HG02981 (cell line): ENCODE measurements around the gene ACOT7.
A peak's percentile ranks its signal among the peaks of the same experiment; 100 is the strongest.
"Not testable (repeated sequence)": the region's sequence is repeated elsewhere in the genome, so short reads cannot be mapped to it uniquely, and the experiment has no call there.

Experiments
- ATAC-seq: cut with Tn5 transposase; IDR thresholded peaks from one replicate; pipeline ENCODE4 v1.9.1; 2021; ENCODE audit warnings: mild to moderate bottlenecking, moderate library complexity; ENCODE audit not compliant: unreplicated experiment

The ACOT7 gene

GRCh38 chr1:6365047-6365446, 28.5 kb downstream of the ACOT7 start:
- ATAC-seq: no peak

GRCh38 chr1:6363085-6363884, 30.3 kb downstream of the ACOT7 start:
- ATAC-seq: not testable (repeated sequence)

GRCh38 chr1:6361124-6361775, 32.3 kb downstream of the ACOT7 start:
- ATAC-seq: no peak

GRCh38 chr1:6360517-6361070, 33.0 kb downstream of the ACOT7 start:
- ATAC-seq: no peak

- peak; percentile 23 for ATAC-seq
Observed at GRCh38 chr1:6360117-6360496, 33.5 kb downstream of the ACOT7 start.

GRCh38 chr1:6359216-6360116, 34.1 kb downstream of the ACOT7 start:
- ATAC-seq: peak; percentile 75

GRCh38 chr1:6358757-6359201, 34.8 kb downstream of the ACOT7 start:
- peak; percentile 41 for ATAC-seq

GRCh38 chr1:6358144-6358624, 35.4 kb downstream of the ACOT7 start:
- ATAC-seq: no peak

GRCh38 chr1:6357243-6357936, 36.2 kb downstream of the ACOT7 start:
- ATAC-seq: no peak

GRCh38 chr1:6355621-6356020, 37.9 kb downstream of the ACOT7 start:
- no peak for ATAC-seq

GRCh38 chr1:6354659-6355317, 38.8 kb downstream of the ACOT7 start:
- ATAC-seq: no peak

- ATAC-seq: no peak
Observed at GRCh38 chr1:6353955-6354658, 39.5 kb downstream of the ACOT7 start.

- no peak for ATAC-seq
Observed at GRCh38 chr1:6353619-6353954, 40.0 kb downstream of the ACOT7 start.

- no peak for ATAC-seq
Observed at GRCh38 chr1:6352138-6352563, 41.4 kb downstream of the ACOT7 start.

- ATAC-seq: no peak
Observed at GRCh38 chr1:6351480-6352137, 42.0 kb downstream of the ACOT7 start.

- ATAC-seq: no peak
Observed at GRCh38 chr1:6350416-6351088, 43.0 kb downstream of the ACOT7 start.

GRCh38 chr1:6349254-6349943, 44.2 kb downstream of the ACOT7 start:
- no peak for ATAC-seq
